A673 (cell line): ENCODE results near the gene DIS3L. TPM values are rescaled to one million over a fixed set of nuclear protein-coding genes. Genes with fewer than 3 reads are reported as not detected.

ENCODE experiments used
- BruUV-seq: library from RNA; stranded (reverse); fragments of 400-500 nt; replicated peaks from 2 replicates; lab custom pipeline; 2021; lab: Mats Ljungman, UMichigan
- CTCF ChIA-PET: fragments of 300-600 bp; sonication (Branson Sonifier 250); formaldehyde crosslinking; loops from one replicate; lab custom pipeline; 2022; ENCODE audit warnings: antibody characterized with exemption; lab: Charles Lee
- POLR2A ChIA-PET: fragments of 300-600 bp; sonication (Branson Sonifier 250); formaldehyde crosslinking; loops from one replicate; lab custom pipeline; 2022; ENCODE audit warnings: antibody characterized with exemption; ENCODE audit not compliant: low non-redundant PET; lab: Charles Lee
- DNase-seq: peaks from one replicate; pipeline ENCODE4 v3.0.0-alpha.2; 2015; ENCODE audit warnings: low spot score
- H3K27ac ChIP-seq: fragments of 200-600 bp; sonication (generic); 2 replicates; pipeline ENCODE4 v1.5.1; 2016; ENCODE audit warnings: mixed run types, low read depth, mild to moderate bottlenecking, mixed read lengths, antibody characterized with exemption, low read length; ENCODE audit not compliant: poor library complexity, severe bottlenecking
- H3K27me3 ChIP-seq: fragments of 200-600 bp; sonication (generic); replicated peaks from 2 replicates; pipeline ENCODE4 v1.6.1; 2017; ENCODE audit warnings: mixed run types, low read depth, mild to moderate bottlenecking, mixed read lengths, antibody characterized with exemption, low read length; ENCODE audit not compliant: insufficient read depth, poor library complexity
- H3K36me3 ChIP-seq: fragments of 200-600 bp; sonication (generic); 2 replicates; pipeline ENCODE4 v1.6.1; 2016; ENCODE audit warnings: mixed run types, mild to moderate bottlenecking, mixed read lengths, antibody characterized with exemption, low read length; ENCODE audit not compliant: insufficient read depth, poor library complexity, severe bottlenecking
- H3K4me1 ChIP-seq: fragments of 200-600 bp; sonication (generic); 2 replicates; pipeline ENCODE4 v1.6.1; 2017; ENCODE audit warnings: mixed run types, mild to moderate bottlenecking, mixed read lengths, antibody characterized with exemption, low read length; ENCODE audit not compliant: insufficient read depth, poor library complexity, severe bottlenecking
- H3K4me3 ChIP-seq: fragments of 200-600 bp; sonication (generic); 2 replicates; pipeline ENCODE4 v1.5.1; 2016; ENCODE audit warnings: low read depth, mixed run types, mild to moderate bottlenecking, mixed read lengths, low read length; ENCODE audit not compliant: poor library complexity, severe bottlenecking
- H3K9me3 ChIP-seq: fragments of 200-600 bp; sonication (generic); 2 replicates; pipeline ENCODE4 v1.6.1; 2016; ENCODE audit warnings: mixed run types, low read depth, mild to moderate bottlenecking, mixed read lengths, antibody characterized with exemption, low read length; ENCODE audit not compliant: poor library complexity, severe bottlenecking
- EZH2 ChIP-seq: fragments of 200-600 bp; sonication (generic); IDR thresholded peaks from 2 replicates; pipeline ENCODE4 v1.6.1; 2017; ENCODE audit warnings: borderline replicate concordance, low read depth, mild to moderate bottlenecking, mixed read lengths, antibody characterized with exemption, low read length; ENCODE audit not compliant: poor library complexity, severe bottlenecking
- intact Hi-C: fragments of 100-400 bp; cut with micrococcal nuclease; formaldehyde crosslinking; loops from one replicate; pipeline ENCODE4 v1.10.0; 2022; ENCODE audit not compliant: unreplicated experiment
- total RNA-seq: library from RNA; stranded (reverse); gene quantifications from 2 replicates; pipeline ENCODE4 v1.2.3, GENCODE V29; 2021
- TF ChIP-seq, protein P1 (sequence below): fragments of 300-800, 200-600 bp; sonication (generic); conservative IDR thresholded peaks from 2 replicates; pipeline ENCODE4 v1.5.1; 2017; ENCODE audit warnings: low read depth, mild to moderate bottlenecking, antibody characterized with exemption, low read length, moderate library complexity, mixed read lengths

DIS3L gene
- total RNA-seq, 1 experiment from 2014 or later = 10.7 TPM

DNA sequence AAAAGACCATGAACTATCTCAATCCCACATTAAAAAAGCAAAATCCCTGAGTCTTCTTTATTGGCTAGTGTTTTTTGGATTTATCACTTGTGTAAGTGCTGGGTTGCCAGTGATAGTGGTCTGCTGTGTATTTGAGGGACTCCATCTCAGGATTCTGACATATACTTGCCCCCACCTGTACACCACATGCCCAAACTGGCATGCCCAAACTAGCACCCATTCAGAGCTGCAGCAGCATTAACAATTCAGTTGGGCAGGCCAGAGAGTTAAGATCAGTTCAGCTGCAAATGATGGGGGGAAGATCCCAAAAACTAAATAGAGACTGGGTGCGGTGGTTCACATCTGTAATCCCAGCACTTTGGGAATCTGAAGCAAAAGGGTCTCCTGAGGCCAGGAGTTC lies 69.4 kb downstream of the DIS3L start:
- POLR2A ChIA-PET = no interaction called here
- Histone ChIP-seq H3K27me3 (no peaks in the 10 kb centered on the region), H3K4me1 (no peaks in the 10 kb centered on the region), H3K4me3 (no peak overlapping the region), H3K27ac (no peak overlapping the region), H3K9me3 (no peaks in the 10 kb centered on the region), H3K36me3 (no peaks in the 10 kb centered on the region)
- TF ChIP-seq, protein P1, sequence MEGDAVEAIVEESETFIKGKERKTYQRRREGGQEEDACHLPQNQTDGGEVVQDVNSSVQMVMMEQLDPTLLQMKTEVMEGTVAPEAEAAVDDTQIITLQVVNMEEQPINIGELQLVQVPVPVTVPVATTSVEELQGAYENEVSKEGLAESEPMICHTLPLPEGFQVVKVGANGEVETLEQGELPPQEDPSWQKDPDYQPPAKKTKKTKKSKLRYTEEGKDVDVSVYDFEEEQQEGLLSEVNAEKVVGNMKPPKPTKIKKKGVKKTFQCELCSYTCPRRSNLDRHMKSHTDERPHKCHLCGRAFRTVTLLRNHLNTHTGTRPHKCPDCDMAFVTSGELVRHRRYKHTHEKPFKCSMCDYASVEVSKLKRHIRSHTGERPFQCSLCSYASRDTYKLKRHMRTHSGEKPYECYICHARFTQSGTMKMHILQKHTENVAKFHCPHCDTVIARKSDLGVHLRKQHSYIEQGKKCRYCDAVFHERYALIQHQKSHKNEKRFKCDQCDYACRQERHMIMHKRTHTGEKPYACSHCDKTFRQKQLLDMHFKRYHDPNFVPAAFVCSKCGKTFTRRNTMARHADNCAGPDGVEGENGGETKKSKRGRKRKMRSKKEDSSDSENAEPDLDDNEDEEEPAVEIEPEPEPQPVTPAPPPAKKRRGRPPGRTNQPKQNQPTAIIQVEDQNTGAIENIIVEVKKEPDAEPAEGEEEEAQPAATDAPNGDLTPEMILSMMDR = no peak
- TF ChIP-seq EZH2 = no peak
- DNase-seq = no peak
- no TSS peak for BruUV-seq
- CTCF ChIA-PET = no interaction called here
- intact Hi-C loops = no loop called here

DNA sequence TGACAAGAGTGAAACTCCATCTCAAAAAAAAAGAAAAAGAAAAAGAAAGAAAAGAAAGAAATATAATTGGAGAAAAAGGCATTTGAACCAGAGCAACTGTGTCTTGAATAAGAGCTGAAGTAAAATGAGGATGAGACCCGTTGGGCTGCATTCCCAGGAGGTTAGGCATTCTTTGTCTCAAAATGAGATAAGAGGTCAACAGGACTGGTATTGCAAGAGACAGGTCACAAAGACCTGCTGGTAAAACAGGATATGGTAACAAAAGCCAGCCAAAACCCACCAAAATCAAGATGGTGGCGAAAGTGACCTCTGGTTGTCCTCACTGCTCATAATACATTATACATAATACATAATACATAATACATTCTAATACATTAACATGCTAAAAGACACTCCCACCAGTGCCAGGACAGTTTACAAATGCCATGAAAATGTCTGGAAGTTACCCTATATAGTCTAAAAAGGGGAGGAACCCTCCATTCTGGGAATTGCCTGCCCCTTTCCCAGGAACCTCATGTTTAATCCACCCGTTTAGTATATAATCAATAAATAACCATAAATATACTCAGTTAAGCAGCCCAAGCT lies 71.7 kb downstream of the DIS3L start:
- Histone ChIP-seq H3K4me1 (peaks cover 5% of the 10 kb centered on the region), H3K36me3 (no peaks in the 10 kb centered on the region), H3K9me3 (no peaks in the 10 kb centered on the region), H3K27ac (no peak overlapping the region), H3K4me3 (no peak overlapping the region), H3K27me3 (no peaks in the 10 kb centered on the region)
- POLR2A ChIA-PET = no interaction called here
- TF ChIP-seq, protein P1 = no peak
- TF ChIP-seq EZH2 = no peak
- intact Hi-C loops = no loop called here
- no peak for DNase-seq
- CTCF ChIA-PET = no interaction called here
- BruUV-seq = no TSS peak

DNA sequence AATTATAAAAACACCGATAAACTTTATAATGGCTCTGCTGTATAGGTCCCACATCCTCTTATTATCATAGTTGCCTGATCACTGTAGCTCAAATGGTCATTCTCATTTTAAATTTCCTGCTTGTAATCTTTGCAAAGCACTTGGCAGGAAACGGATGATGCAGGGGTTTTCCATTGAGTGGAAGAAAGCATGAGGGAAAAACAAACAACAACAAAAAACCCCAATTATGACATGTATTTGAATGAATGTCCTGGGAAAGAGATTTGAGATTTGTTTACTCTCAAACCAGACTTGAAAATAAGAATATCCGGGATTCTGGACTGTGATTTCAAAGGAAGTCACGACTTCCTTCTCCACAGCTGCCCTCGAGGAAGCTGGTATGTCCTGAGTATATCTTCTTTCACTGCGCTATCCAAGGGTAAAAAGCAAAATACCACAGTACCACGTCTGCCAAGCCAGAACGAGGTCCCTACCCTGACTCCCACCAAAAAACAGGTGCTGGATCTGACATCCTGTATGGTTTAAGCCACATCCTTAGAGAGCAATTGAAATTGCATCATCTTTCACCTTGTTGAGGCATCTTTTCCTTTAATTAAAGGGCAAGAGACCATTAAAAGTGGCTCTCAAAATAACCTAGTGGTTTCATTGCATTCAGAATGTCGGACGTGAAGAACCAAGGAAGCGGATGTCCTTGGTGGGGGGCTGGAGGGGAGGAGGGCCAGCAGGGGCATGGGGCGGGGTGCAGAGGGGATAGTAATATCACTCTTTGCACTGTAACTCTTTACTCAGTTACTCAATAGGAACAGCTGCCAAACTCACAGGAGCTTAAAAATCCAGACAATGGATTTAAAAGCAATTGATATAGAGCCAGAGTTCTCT lies 76.6 kb downstream of the DIS3L start:
- BruUV-seq = no TSS peak
- TF ChIP-seq, protein P1 = no peak
- TF ChIP-seq EZH2 = no peak
- Histone ChIP-seq H3K4me3 (no peak overlapping the region), H3K4me1 (peaks cover 11% of the 10 kb centered on the region), H3K27ac (peak overlapping the region; percentile 72), H3K27me3 (no peaks in the 10 kb centered on the region), H3K9me3 (no peaks in the 10 kb centered on the region), H3K36me3 (no peaks in the 10 kb centered on the region)
- intact Hi-C loops = no loop called here
- CTCF ChIA-PET = no interaction called here
- POLR2A ChIA-PET = no interaction called here
- DNase-seq = peak; percentile 9
